BJ (cell line): ENCODE data around the gene NUFIP1. TPM values are rescaled to one million over a fixed set of nuclear protein-coding genes. Genes with fewer than 3 reads are reported as not detected.
"Not testable (repeated sequence)": the region's sequence is repeated elsewhere in the genome, so short reads cannot be mapped to it uniquely, and the experiment has no call there.

Experiments
- CTCF ChIA-PET: fragments of 350-600 bp; formaldehyde crosslinking; extraction: SDS; loops from one replicate; lab custom pipeline; 2021; ENCODE audit warnings: antibody characterized with exemption, inconsistent platforms; lab: Yijun Ruan, JAX
- POLR2A ChIA-PET: fragments of 300-600 bp; sonication (Branson Sonifier 250); formaldehyde crosslinking; extraction: SDS; loops from one replicate; lab custom pipeline; 2021; ENCODE audit warnings: antibody characterized with exemption; lab: Charles Lee
- DNase-seq: peaks from one replicate; pipeline ENCODE4 v3.0.0-alpha.2; 2011; ENCODE audit warnings: low read depth
- H3K27me3 ChIP-seq: 2 replicates; pipeline ENCODE4 v1.6.0; 2011; ENCODE audit warnings: low read length; ENCODE audit not compliant: control insufficient read depth, insufficient read depth
- H3K36me3 ChIP-seq: 2 replicates; pipeline ENCODE4 v1.5.1; 2011; ENCODE audit warnings: low read length; ENCODE audit not compliant: control insufficient read depth, insufficient read depth
- H3K4me3 ChIP-seq: 2 replicates; pipeline ENCODE4 v1.5.1; 2011; ENCODE audit warnings: low read depth, mild to moderate bottlenecking, control low read depth, low read length
- polyA minus RNA-seq: library from RNA; depleted of rRNA, polyadenylated mRNA; stranded (reverse); fragments of >200 nt; gene quantifications from 2 replicates; pipeline ENCODE4 v1.2.3, GENCODE V29; 2011; rRNA and poly(A)+ RNA removed
- polyA plus RNA-seq: library from polyadenylated mRNA; depleted of rRNA; stranded (reverse); fragments of >200 nt; gene quantifications from 2 replicates; pipeline ENCODE4 v1.2.3, GENCODE V29; 2011; rRNA removed
- TF ChIP-seq, protein P1 (sequence below): IDR thresholded peaks from 2 replicates; pipeline ENCODE4 v1.5.1; 2011; ENCODE audit warnings: low read depth, mild to moderate bottlenecking, control low read depth, inconsistent platforms, low read length, moderate library complexity; ENCODE audit not compliant: insufficient read depth

Gene NUFIP1
- polyA plus RNA-seq, result 0.64 and 1.2 TPM in 2 replicates
- polyA minus RNA-seq, result 0.57 and 1.3 TPM in 2 replicates

DNA sequence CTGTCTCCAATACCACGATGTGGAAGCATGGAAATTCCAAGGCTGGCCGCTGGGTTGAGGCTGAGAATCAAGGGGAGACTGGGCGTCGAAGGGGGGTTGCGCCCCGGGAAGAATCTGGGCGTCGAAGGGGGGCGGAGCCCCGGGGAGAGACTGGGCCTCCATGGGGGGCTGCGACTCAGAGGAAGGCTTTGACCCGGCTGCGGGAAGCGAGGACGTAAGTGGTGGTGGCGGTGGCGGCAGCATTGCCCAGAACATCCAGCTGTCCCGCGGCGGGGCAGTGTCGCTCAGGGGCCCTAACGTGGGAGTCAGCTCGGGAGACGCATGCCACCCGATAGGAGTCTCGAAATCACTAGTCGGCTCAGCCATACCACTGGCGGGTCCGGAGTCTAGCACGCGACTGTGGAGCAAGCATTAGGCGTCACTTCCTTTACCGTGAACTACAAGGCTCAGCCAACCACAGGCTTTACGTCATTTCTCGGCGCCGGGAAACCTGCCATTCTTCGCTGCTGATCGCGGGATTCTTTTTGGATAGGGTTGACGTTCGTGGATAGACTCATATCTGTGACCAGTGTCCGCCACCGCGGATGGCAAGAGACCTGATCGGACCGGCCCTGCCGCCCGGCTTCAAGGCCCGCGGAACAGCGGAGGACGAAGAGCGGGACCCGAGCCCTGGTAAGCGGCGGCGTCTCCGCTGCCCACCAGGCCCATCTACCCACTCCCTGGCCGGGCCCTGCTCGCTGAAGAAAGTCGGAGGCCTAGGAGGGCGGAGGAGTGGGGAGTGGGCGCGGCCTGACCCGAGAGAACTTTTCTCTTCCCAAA, at the start of gene NUFIP1, which contains the start of gene GPALPP1:
TSS of gene NUFIP1 (minus strand) at position 401 of the 819 bp plus-strand sequence. CDS start at position 366, 35 bp downstream.
TSS of gene GPALPP1 (plus strand) at position 468 of the 819 bp plus-strand sequence. CDS start at position 585, 117 bp downstream.
- peak within 1 kb of the TSS; percentile 86 for H3K4me3 ChIP-seq
- ChIA-PET CTCF (interaction anchor here (0.6 to 1.1 kb wide), 2 partner anchors 56 to 319 kb away, joined by 3 read pairs; no protein-coding TSS in a partner anchor), POLR2A (interaction anchor here (0.6 kb wide), 1 partner anchor 361 kb away, joined by 11 read pairs; no protein-coding TSS in a partner anchor)
- no peaks in the 10 kb centered on the region for H3K36me3 ChIP-seq
- peak; percentile 60 for DNase-seq
- TF ChIP-seq, protein P1, sequence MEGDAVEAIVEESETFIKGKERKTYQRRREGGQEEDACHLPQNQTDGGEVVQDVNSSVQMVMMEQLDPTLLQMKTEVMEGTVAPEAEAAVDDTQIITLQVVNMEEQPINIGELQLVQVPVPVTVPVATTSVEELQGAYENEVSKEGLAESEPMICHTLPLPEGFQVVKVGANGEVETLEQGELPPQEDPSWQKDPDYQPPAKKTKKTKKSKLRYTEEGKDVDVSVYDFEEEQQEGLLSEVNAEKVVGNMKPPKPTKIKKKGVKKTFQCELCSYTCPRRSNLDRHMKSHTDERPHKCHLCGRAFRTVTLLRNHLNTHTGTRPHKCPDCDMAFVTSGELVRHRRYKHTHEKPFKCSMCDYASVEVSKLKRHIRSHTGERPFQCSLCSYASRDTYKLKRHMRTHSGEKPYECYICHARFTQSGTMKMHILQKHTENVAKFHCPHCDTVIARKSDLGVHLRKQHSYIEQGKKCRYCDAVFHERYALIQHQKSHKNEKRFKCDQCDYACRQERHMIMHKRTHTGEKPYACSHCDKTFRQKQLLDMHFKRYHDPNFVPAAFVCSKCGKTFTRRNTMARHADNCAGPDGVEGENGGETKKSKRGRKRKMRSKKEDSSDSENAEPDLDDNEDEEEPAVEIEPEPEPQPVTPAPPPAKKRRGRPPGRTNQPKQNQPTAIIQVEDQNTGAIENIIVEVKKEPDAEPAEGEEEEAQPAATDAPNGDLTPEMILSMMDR, result no peak
- no peaks in the 10 kb centered on the region for H3K27me3 ChIP-seq

DNA sequence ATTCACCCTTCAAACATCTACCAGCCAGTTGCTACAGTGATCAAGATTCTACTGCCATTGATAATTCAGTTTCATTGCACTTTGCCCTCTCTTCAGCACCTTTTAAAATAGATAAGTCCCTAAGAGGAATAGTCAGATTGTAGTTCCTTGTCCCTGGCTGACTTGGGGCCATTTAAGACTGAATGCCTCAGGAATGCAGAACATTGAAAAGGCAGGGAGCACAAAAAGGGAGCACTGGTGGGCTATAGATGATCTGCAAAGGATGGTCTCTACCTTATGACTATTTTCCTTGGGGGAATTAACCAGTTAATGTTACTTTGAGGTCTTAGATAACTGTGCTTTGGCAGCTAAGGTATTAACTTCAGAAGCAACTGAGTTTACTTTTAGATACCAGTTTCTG, 46.9 kb upstream of the NUFIP1 start:
- no peak overlapping the region for H3K4me3 ChIP-seq
- TF ChIP-seq, protein P1, result no peak
- no peak for DNase-seq
- POLR2A ChIA-PET, result no interaction called here
- CTCF ChIA-PET, result interaction anchor here (1.2 to 4.9 kb wide), 2 partner anchors 11 to 273 kb away, joined by 3 to 29 read pairs; no protein-coding TSS in a partner anchor
- H3K36me3 ChIP-seq, result 0 out of 2 replicates have a peak, but pooled peaks cover 2% of the 10 kb centered on the region
- H3K27me3 ChIP-seq, result no peaks in the 10 kb centered on the region

DNA sequence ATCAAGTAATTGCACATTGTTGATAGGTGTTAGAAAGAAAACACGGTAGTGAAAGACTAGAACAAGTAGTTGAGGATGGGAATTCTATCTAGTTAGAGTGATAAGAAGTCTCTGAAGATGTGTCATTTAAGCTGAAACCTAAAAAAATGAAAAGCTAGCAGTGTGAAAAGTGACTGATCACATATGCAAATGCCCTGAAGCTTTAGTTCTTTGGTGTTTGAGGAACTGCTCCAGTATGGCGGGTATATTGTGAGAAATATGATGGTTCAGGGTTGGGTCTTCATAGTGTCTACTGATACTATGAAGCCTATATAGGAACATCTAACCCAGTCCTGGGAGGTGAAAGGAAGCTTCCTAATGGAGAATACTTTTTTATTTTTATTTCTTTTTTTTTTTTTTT, 45.1 kb upstream of the NUFIP1 start:
- ChIA-PET CTCF (interaction anchor here (1.2 to 4.9 kb wide), 2 partner anchors 12 to 247 kb away, joined by 5 to 29 read pairs; no protein-coding TSS in a partner anchor), POLR2A (no interaction called here)

DNA sequence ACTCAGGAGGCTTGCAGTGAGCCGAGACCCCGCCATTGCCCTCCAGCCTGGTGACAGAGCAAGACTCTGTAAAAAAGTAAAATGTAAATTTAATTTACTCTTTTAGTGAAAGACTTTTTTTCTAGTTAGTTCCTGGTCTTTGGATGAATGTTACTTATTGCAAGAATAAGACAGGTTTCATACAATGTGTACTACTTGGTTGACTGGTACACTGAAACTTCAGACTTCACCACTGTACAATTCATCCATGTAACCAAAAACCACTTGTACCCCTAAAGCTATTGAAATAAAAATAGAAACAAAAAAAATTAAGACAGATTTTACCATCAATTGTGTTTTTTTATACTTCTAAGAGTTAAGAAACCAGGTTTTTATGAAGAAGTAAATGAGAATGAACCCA, 35.6 kb upstream of the NUFIP1 start:
- ChIA-PET POLR2A (no interaction called here), CTCF (no interaction called here)
- TF ChIP-seq, protein P1, result no peak
- Histone ChIP-seq H3K36me3 (peaks cover 1% of the 10 kb centered on the region), H3K27me3 (no peaks in the 10 kb centered on the region), H3K4me3 (no peak overlapping the region)
- no peak for DNase-seq

More for the DNA sequence above, 45.1 kb upstream of the NUFIP1 start:
- TF ChIP-seq, protein P1, result no peak
- DNase-seq, result no peak
- Histone ChIP-seq H3K27me3 (no peaks in the 10 kb centered on the region), H3K36me3 (0 out of 2 replicates have a peak, but pooled peaks cover 2% of the 10 kb centered on the region), H3K4me3 (no peak overlapping the region)

DNA sequence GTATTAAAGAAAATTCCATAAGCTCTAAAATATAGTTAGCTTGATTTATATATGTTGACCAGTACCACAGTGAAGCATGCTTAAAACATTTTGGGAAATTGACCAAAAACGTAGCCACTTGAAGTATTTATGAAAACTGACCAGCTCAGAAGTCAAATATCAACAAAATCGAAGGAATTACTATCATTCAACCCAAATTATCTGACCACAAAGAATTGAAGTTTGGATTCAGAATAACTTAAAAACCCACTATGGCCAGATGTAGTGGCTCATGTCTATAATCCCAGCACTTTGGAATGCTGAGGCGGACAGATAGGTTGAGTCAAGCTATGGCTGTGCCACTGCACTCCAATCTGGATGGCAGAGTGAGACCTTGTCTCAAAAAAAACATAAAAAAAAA, 32.0 kb upstream of the NUFIP1 start:
- TF ChIP-seq, protein P1, result no peak
- no peak overlapping the region for H3K4me3 ChIP-seq
- ChIA-PET POLR2A (no interaction called here), CTCF (interaction anchor here (1.1 to 1.5 kb wide), 3 partner anchors 14 to 24 kb away, joined by 3 to 4 read pairs (median 3); no protein-coding TSS in a partner anchor)
- DNase-seq, result no peak
- no peaks in the 10 kb centered on the region for H3K27me3 ChIP-seq
- peaks cover 1% of the 10 kb centered on the region; the same call in 1 of the 2 replicates for H3K36me3 ChIP-seq

DNA sequence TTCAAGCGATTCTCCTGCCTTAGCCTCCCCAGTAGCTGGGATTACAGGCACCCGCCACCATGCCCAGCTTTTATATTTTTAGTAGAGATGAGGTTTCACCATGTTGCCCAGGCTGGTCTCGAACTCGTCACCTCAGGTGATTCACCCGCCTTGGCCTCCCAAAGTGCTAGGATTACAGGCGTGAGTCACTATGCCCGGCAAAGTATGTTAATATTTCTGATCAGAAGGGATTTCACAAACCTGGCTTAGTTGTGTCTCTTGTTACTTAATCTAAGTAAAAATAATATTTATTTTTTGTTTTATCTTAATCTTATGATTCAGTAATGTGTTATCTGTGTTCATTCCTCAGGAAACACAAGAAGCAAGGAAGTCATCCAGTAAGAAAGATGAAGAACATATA, 30.7 kb upstream of the NUFIP1 start:
- CTCF ChIA-PET, H3K4me3 ChIP-seq, H3K27me3 ChIP-seq, DNase-seq, H3K36me3 ChIP-seq: not testable (repeated sequence)
- POLR2A ChIA-PET, result interaction anchor here (0.7 kb wide), 1 partner anchor 30 kb away, joined by 3 read pairs; no protein-coding TSS in a partner anchor
